Progenitor cell of endocrine pancreas (in vitro differentiated cells): ENCODE measurements around the gene FMN1. TPM values are rescaled to one million over a fixed set of nuclear protein-coding genes. Genes with fewer than 3 reads are reported as not detected.
"Not testable (repeated sequence)": the region's sequence is repeated elsewhere in the genome, so short reads cannot be mapped to it uniquely, and the experiment has no call there.

ENCODE experiments used
- DNase-seq: peaks from one replicate; pipeline ENCODE4 v3.0.0; 2021; ENCODE audit warnings: low spot score; ENCODE audit not compliant: unreplicated experiment
- H3K27ac Mint-ChIP-seq: 2 replicates; pipeline ENCODE4 v1.8.0; 2021; ENCODE audit warnings: mild to moderate bottlenecking, moderate library complexity, mixed read lengths
- H3K27me3 Mint-ChIP-seq: 2 replicates; pipeline ENCODE4 v1.8.0; 2021; ENCODE audit warnings: mixed read lengths
- H3K36me3 Mint-ChIP-seq: 2 replicates; pipeline ENCODE4 v1.8.0; 2022; ENCODE audit warnings: mixed read lengths; ENCODE audit not compliant: insufficient read depth
- H3K4me1 Mint-ChIP-seq: 2 replicates; pipeline ENCODE4 v1.8.0; 2021; ENCODE audit warnings: low read depth, mixed read lengths
- H3K4me3 Mint-ChIP-seq: 2 replicates; pipeline ENCODE4 v1.8.0; 2021; ENCODE audit warnings: low read depth, mild to moderate bottlenecking, moderate library complexity, mixed read lengths
- H3K9me3 Mint-ChIP-seq: 2 replicates; pipeline ENCODE4 v1.8.0; 2021; ENCODE audit warnings: low read depth, mixed read lengths
- CTCF ChIP-seq: fragments of 200-600 bp; sonication (generic); IDR thresholded peaks from one replicate; pipeline ENCODE4 v1.5.0; 2021; ENCODE audit warnings: antibody characterized with exemption, mild to moderate bottlenecking; ENCODE audit not compliant: unreplicated experiment
- total RNA-seq: library from RNA; stranded (reverse); gene quantifications from 2 replicates; pipeline ENCODE4 v1.2.1, GENCODE V29; 2021

FMN1 gene
- total RNA-seq, 1 donor from 2014 or later = 0.41 TPM

- TF ChIP-seq CTCF = no peak
- no peaks in the 10 kb centered on the region for H3K36me3 Mint-ChIP-seq
- H3K27ac Mint-ChIP-seq = no peak overlapping the region
- H3K9me3 Mint-ChIP-seq = no peaks in the 10 kb centered on the region
- DNase-seq = no peak
- no peak overlapping the region for H3K4me3 Mint-ChIP-seq
- H3K4me1 Mint-ChIP-seq = peaks cover 1% of the 10 kb centered on the region
- peaks cover 19% of the 10 kb centered on the region for H3K27me3 Mint-ChIP-seq
Measured at GRCh38 chr15:33078607-33079006, 115.9 kb downstream of the FMN1 start.

GRCh38 chr15:33076937-33077336 lies 117.6 kb downstream of the FMN1 start:
- no peaks in the 10 kb centered on the region for H3K36me3 Mint-ChIP-seq
- no peak overlapping the region for H3K4me3 Mint-ChIP-seq

GRCh38 chr15:33074942-33075341 lies 119.6 kb downstream of the FMN1 start:
- no peak for TF ChIP-seq CTCF
- Mint-ChIP-seq H3K4me3 (no peak overlapping the region), H3K9me3 (no peaks in the 10 kb centered on the region), H3K27ac (no peak overlapping the region), H3K4me1 (no peaks in the 10 kb centered on the region), H3K36me3 (no peaks in the 10 kb centered on the region), H3K27me3 (peaks cover 29% of the 10 kb centered on the region)
- DNase-seq = no peak

More at GRCh38 chr15:33076937-33077336, 117.6 kb downstream of the FMN1 start:
- no peak overlapping the region for H3K27ac Mint-ChIP-seq
- no peak for TF ChIP-seq CTCF
- no peaks in the 10 kb centered on the region for H3K9me3 Mint-ChIP-seq
- DNase-seq = no peak
- H3K27me3 Mint-ChIP-seq = peaks cover 27% of the 10 kb centered on the region
- H3K4me1 Mint-ChIP-seq = no peaks in the 10 kb centered on the region

GRCh38 chr15:33074212-33074611 lies 120.3 kb downstream of the FMN1 start:
- no peak for TF ChIP-seq CTCF
- H3K36me3 Mint-ChIP-seq = no peaks in the 10 kb centered on the region
- no peak for DNase-seq
- H3K4me1 Mint-ChIP-seq = no peaks in the 10 kb centered on the region
- peaks cover 27% of the 10 kb centered on the region for H3K27me3 Mint-ChIP-seq
- H3K9me3 Mint-ChIP-seq = no peaks in the 10 kb centered on the region
- H3K27ac Mint-ChIP-seq = no peak overlapping the region
- H3K4me3 Mint-ChIP-seq = no peak overlapping the region

GRCh38 chr15:33071451-33071850 lies 123.1 kb downstream of the FMN1 start:
- Mint-ChIP-seq H3K4me1 (peaks cover 11% of the 10 kb centered on the region), H3K36me3 (no peaks in the 10 kb centered on the region), H3K4me3 (no peak overlapping the region), H3K9me3 (no peaks in the 10 kb centered on the region), H3K27ac (no peak overlapping the region), H3K27me3 (peaks cover 44% of the 10 kb centered on the region)
- no peak for DNase-seq
- TF ChIP-seq CTCF = no peak

GRCh38 chr15:33069903-33070302 lies 124.6 kb downstream of the FMN1 start:
- peaks cover 47% of the 10 kb centered on the region for H3K27me3 Mint-ChIP-seq
- H3K27ac Mint-ChIP-seq, H3K4me3 Mint-ChIP-seq, DNase-seq, H3K36me3 Mint-ChIP-seq, H3K9me3 Mint-ChIP-seq: not testable (repeated sequence)
- peaks cover 11% of the 10 kb centered on the region for H3K4me1 Mint-ChIP-seq
